ENCODE data around the gene PPP2R2C. TPM values are rescaled to one million over a fixed set of nuclear protein-coding genes. Genes with fewer than 3 reads are reported as not detected.
A peak's percentile ranks its signal among the peaks of the same experiment; 100 is the strongest.

PPP2R2C gene
- polyA plus RNA-seq, 1 of the 3 experiments (the other 2 are of a cell fraction) = 0.21 TPM

DNA sequence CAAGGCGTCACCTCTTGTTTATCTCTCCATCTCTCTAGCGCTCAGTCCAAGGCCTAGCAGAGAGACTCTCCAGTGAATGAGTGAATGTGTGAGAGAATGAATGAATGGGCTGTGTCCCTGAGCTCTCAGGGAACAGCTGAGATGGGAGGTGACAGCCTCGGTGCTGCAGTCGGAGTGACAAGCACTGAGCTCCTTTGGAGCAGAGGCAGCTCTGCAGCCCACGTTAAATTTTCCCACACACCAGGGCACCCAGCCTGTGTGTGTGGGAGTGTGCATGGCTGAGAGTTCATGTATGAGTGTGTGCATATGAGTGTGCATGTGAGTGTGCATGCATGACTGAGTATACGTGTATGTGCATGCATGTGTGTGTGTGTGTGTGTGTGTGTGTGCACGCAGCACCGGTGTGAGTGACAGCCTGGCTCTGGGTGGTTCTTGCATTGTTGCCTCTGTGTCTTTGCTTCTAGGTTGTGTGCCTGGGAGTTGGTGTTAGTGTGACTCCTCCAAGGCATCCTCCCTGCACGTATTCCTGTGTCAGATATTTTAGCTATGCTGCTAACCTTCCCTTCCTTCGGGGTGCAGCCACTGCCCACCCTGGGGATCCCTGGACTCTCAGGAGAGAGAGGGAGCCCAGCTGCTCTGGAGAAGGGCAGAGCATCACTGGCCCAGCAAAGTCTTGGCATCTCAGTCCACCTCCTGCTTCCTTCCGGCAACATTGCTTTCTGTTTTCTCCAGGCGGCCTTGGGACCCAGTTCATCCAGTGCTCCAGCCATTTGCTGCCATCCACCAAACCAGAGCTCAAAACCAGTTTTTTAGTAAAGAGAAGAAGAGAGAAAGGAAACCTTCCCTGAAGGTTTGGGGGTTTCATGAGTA, 98.6 kb downstream of the PPP2R2C start:
- Histone ChIP-seq H3K27ac (ENCODE audit: low read depth in 2 of 2, low read length in 1 of 2) (no peak overlapping the region), H3K4me1 (ENCODE audit: control insufficient read depth in 1 of 2, insufficient read depth in 2 of 2, low read depth in 1 of 2, low read length in 1 of 2) (no peaks in the 10 kb centered on the region), H3K4me3 (ENCODE audit: low read depth in 2 of 2, low read length in 1 of 2) (no peak overlapping the region), H3K9me2 (no peaks in the 10 kb centered on the region), H3F3A (replicated peaks; ENCODE audit: insufficient read depth) (no peaks in the 10 kb centered on the region), H3K9me3 (no peaks in the 10 kb centered on the region), H2AFZ (ENCODE audit: low read depth) (no peak overlapping the region), H3K4me2 (no peak overlapping the region), H3K36me3 (replicated peaks in 1 of 2; ENCODE audit: control insufficient read depth in 1 of 2, insufficient read depth in 2 of 2, low read length in 1 of 2) (no peaks in the 10 kb centered on the region), H4K20me1 (ENCODE audit: insufficient read depth) (no peaks in the 10 kb centered on the region), H3K9ac (no peak overlapping the region), H3K27me3 (ENCODE audit: insufficient read depth) (no peaks in the 10 kb centered on the region), H3K79me2 (ENCODE audit: insufficient read depth) (no peaks in the 10 kb centered on the region)
- CTCF ChIA-PET = interaction anchor here (1.1 to 1.8 kb wide), 5 partner anchors 15 to 376 kb away, joined by 3 to 6 read pairs (median 4); no protein-coding TSS in a partner anchor
- WGBS (ENCODE audit: low lambda C conversion rate) = 65% methylated on average over 12 of the region's 12 CpGs
- POLR2A ChIA-PET = no interaction called here
- DNase-seq = no peak
- no peak for TF ChIP-seq FOSL2 (IDR thresholded peaks at IDR 0.05; ENCODE audit: borderline replicate concordance, low read depth)
- no peak for TF ChIP-seq TCF12 (IDR thresholded peaks at IDR 0.05)
- no peak for TF ChIP-seq MXI1 (IDR thresholded peaks at IDR 0.05; ENCODE audit: low read depth, low read length)
- TF ChIP-seq, protein P1, sequence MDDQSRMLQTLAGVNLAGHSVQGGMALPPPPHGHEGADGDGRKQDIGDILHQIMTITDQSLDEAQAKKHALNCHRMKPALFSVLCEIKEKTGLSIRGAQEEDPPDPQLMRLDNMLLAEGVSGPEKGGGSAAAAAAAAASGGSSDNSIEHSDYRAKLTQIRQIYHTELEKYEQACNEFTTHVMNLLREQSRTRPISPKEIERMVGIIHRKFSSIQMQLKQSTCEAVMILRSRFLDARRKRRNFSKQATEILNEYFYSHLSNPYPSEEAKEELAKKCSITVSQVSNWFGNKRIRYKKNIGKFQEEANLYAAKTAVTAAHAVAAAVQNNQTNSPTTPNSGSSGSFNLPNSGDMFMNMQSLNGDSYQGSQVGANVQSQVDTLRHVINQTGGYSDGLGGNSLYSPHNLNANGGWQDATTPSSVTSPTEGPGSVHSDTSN (IDR thresholded peaks at IDR 0.05) = no peak
- no peak for TF ChIP-seq RXRA (IDR thresholded peaks at IDR 0.05; ENCODE audit: borderline replicate concordance, low read depth)
- no peak for TF ChIP-seq MEF2A (IDR thresholded peaks at IDR 0.05; ENCODE audit: borderline replicate concordance, low read depth)
- TF ChIP-seq GABPA (IDR thresholded peaks at IDR 0.05; ENCODE audit: low read depth) = no peak
- no peak for TF ChIP-seq JUND (IDR thresholded peaks at IDR 0.05)

DNA sequence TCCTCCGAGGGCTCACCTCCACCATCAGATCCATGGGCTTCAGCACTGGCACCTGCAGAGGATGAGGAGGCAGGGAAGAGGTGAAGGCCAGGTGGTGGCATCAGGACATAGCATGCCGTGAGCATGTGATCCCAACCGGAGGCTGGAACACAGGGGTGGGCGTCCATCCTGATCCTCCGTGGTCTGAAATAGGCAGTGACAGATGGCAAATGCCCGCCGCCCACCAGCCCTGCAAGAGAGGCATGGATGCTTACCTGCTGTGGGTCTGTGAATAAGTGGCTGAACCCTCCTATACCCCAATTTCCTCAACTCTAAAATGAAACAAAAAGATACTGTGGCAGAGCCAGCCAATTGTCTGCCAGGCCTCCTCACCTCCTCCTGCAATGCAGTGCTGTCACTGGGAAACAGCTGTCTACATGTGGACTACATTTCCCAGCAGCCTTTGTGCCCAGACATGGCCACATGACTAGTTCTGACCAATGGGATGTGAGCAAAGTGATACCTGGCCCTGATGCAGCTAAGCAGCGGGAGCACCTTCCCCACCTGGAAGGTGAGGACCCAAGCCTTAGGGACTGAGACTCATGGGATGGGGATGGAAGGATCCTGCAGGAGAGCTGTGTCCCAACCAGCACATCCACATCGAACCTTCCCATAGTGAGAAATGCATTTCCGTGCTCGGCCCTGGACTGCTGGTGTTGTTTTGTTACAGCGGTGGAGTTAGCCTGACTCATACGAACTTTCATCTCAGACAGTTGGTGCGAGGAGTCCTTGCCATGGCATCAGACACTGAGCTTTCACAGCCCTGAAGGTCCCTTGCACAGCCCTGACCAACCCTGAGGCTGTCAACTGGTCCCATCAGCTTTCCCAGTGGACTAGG, 99.5 kb downstream of the PPP2R2C start:
- WGBS (ENCODE audit: low lambda C conversion rate) = 56% methylated on average over 9 of the region's 14 CpGs
- no peak overlapping the region for H3K27ac ChIP-seq (ENCODE audit: low read depth in 2 of 2, low read length in 1 of 2)
- ChIA-PET CTCF (interaction anchor here (0.8 to 1.8 kb wide), 5 partner anchors 16 to 375 kb away, joined by 3 to 6 read pairs (median 4); no protein-coding TSS in a partner anchor), POLR2A (no interaction called here)
- H3K4me2 ChIP-seq = no peak overlapping the region
- no peaks in the 10 kb centered on the region for H3K9me2 ChIP-seq
- no peaks in the 10 kb centered on the region for H3K79me2 ChIP-seq (ENCODE audit: insufficient read depth)
- no peaks in the 10 kb centered on the region for H3K36me3 ChIP-seq (replicated peaks in 1 of 2; ENCODE audit: control insufficient read depth in 1 of 2, insufficient read depth in 2 of 2, low read length in 1 of 2)
- no peak overlapping the region for H3K9ac ChIP-seq
- DNase-seq = peak; percentile 83
- H3K9me3 ChIP-seq = no peaks in the 10 kb centered on the region
- no peaks in the 10 kb centered on the region for H4K20me1 ChIP-seq (ENCODE audit: insufficient read depth)
- TF ChIP-seq, protein P2, sequence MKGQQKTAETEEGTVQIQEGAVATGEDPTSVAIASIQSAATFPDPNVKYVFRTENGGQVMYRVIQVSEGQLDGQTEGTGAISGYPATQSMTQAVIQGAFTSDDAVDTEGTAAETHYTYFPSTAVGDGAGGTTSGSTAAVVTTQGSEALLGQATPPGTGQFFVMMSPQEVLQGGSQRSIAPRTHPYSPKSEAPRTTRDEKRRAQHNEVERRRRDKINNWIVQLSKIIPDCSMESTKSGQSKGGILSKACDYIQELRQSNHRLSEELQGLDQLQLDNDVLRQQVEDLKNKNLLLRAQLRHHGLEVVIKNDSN (IDR thresholded peaks at IDR 0.05; ENCODE audit: borderline replicate concordance, low read depth) = peak; percentile 89
- TF ChIP-seq FOSL2 (IDR thresholded peaks at IDR 0.05; ENCODE audit: borderline replicate concordance, low read depth) = no peak
- no peaks in the 10 kb centered on the region for H3F3A ChIP-seq (replicated peaks; ENCODE audit: insufficient read depth)
- no peak overlapping the region for H3K4me3 ChIP-seq (ENCODE audit: low read depth in 2 of 2, low read length in 1 of 2)
- H3K27me3 ChIP-seq (ENCODE audit: insufficient read depth) = no peaks in the 10 kb centered on the region; the same call in 1 of the 2 replicates
- H2AFZ ChIP-seq (ENCODE audit: low read depth) = no peak overlapping the region
- no peaks in the 10 kb centered on the region for H3K4me1 ChIP-seq (ENCODE audit: control insufficient read depth in 1 of 2, insufficient read depth in 2 of 2, low read depth in 1 of 2, low read length in 1 of 2)

Data from SK-N-SH (cell line).